ENCODE data around the gene DGKD.

DNA sequence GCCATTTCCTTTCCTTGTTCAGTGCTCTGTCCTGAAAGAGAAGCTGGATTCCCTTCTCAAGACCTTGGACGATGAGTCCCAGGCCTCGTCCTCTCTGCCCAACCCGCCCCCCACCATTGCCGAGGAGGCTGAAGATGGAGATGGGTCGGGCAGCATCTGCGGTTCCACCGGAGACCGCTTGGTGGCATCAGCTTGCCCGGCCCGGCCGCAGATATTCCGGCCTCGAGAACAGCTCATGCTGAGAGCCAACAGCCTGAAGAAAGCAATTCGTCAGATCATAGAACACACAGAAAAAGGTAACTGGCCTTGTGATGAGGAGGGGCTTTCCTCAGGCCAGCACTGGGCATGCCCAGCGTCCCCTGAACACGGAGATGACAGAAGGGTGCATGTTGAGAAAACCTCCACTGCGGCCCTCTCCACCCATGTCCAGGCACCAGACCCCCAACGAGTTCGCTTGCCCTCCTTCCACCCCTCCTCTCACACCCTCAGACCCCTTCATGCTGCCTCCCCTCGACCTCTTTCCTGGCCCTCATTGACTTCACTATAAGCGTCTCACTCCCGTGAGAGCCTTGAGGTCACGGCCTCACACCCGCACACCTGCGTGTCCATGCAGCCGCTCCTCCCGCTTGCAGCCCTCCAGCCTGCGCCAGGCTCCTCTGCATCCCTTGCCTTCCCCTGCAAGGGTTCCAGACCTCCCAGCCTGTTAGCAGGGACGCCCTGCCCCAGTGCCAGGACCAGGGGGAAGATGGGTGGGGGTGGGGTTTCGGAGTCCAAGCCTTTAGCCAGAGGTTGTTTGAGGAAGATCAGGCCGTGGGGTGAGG lies 95.0 kb downstream of the DGKD start:
- no peak for TF ChIP-seq EZH2 (optimal IDR thresholded peaks at IDR 0.05; ENCODE audit: low read depth, low read length)
- TF ChIP-seq, protein P1, sequence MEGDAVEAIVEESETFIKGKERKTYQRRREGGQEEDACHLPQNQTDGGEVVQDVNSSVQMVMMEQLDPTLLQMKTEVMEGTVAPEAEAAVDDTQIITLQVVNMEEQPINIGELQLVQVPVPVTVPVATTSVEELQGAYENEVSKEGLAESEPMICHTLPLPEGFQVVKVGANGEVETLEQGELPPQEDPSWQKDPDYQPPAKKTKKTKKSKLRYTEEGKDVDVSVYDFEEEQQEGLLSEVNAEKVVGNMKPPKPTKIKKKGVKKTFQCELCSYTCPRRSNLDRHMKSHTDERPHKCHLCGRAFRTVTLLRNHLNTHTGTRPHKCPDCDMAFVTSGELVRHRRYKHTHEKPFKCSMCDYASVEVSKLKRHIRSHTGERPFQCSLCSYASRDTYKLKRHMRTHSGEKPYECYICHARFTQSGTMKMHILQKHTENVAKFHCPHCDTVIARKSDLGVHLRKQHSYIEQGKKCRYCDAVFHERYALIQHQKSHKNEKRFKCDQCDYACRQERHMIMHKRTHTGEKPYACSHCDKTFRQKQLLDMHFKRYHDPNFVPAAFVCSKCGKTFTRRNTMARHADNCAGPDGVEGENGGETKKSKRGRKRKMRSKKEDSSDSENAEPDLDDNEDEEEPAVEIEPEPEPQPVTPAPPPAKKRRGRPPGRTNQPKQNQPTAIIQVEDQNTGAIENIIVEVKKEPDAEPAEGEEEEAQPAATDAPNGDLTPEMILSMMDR (IDR thresholded peaks at IDR 0.05; ENCODE audit: low read length) = no peak

Measured in MM.1S (cell line).